Smooth muscle cell (in vitro differentiated cells): ENCODE measurements around the gene ABCC4. TPM values are rescaled to one million over a fixed set of nuclear protein-coding genes. Genes with fewer than 3 reads are reported as not detected.
A peak's percentile ranks its signal among the peaks of the same experiment; 100 is the strongest.

Experiments
- DNase-seq: peaks from one replicate; lab custom pipeline; 2025; ENCODE audit not compliant: unreplicated experiment; lab: John Stamatoyannopoulos, UW
- H2AFZ ChIP-seq: fragments of 200-600 bp; sonication (generic); 2 replicates; pipeline ENCODE4 v1.6.0; 2016; ENCODE audit warnings: antibody characterized with exemption, low read depth, mild to moderate bottlenecking
- H3F3A ChIP-seq: fragments of 200-600 bp; sonication (generic); 2 replicates; pipeline ENCODE4 v1.6.0; 2017; ENCODE audit warnings: antibody characterized with exemption, low read depth
- H3K27ac ChIP-seq: fragments of 200-600 bp; sonication (generic); 2 replicates; pipeline ENCODE4 v1.5.1; 2016; ENCODE audit warnings: low read depth, mild to moderate bottlenecking
- H3K27me3 ChIP-seq: fragments of 200-600 bp; sonication (generic); 2 replicates; pipeline ENCODE4 v1.6.1; 2016; ENCODE audit warnings: low read depth, mild to moderate bottlenecking
- H3K36me3 ChIP-seq: fragments of 200-600 bp; sonication (generic); 2 replicates; pipeline ENCODE4 v1.5.1; 2016; ENCODE audit warnings: low read depth
- H3K4me1 ChIP-seq: fragments of 200-600 bp; sonication (generic); 2 replicates; pipeline ENCODE4 v1.5.1; 2016; ENCODE audit warnings: low read depth
- H3K4me2 ChIP-seq: fragments of 200-600 bp; sonication (generic); 2 replicates; pipeline ENCODE4 v1.6.0; 2016; ENCODE audit warnings: mild to moderate bottlenecking
- H3K4me3 ChIP-seq: fragments of 200-600 bp; sonication (generic); 2 replicates; pipeline ENCODE4 v1.5.1; 2016; ENCODE audit warnings: mild to moderate bottlenecking
- H3K79me2 ChIP-seq: fragments of 200-600 bp; sonication (generic); 2 replicates; pipeline ENCODE4 v1.6.0; 2016; ENCODE audit warnings: low read depth, mild to moderate bottlenecking
- H3K9ac ChIP-seq: fragments of 200-600 bp; sonication (generic); 2 replicates; pipeline ENCODE4 v1.6.0; 2016; ENCODE audit warnings: low read depth
- H3K9me3 ChIP-seq: fragments of 200-600 bp; sonication (generic); replicated peaks from 2 replicates; pipeline ENCODE4 v1.5.1; 2016; ENCODE audit warnings: low read depth
- H4K20me1 ChIP-seq: fragments of 200-600 bp; sonication (generic); 2 replicates; pipeline ENCODE4 v1.6.0; 2016; ENCODE audit warnings: low read depth
- CTCF ChIP-seq: fragments of 200-600 bp; sonication (generic); IDR thresholded peaks from 2 replicates; pipeline ENCODE4 v1.5.1; 2017; ENCODE audit warnings: borderline replicate concordance, mild to moderate bottlenecking, antibody characterized with exemption; ENCODE audit not compliant: insufficient read depth, poor library complexity, severe bottlenecking
- WGBS: methylation state at CpG from one replicate; pipeline ENCODE4 v1.1.7; 2016; ENCODE audit warnings: low lambda C conversion rate; 5-methylcytosine and 5-hydroxymethylcytosine counted together
- polyA plus RNA-seq: library from polyadenylated mRNA; unstranded; fragments of >200 nt; fragmentation: Nextera tagmentation; extraction: Ambion mirVana; gene quantifications from 2 replicates; pipeline ENCODE4 v1.2.1, GENCODE V29; 2016
- total RNA-seq: library from RNA; depleted of rRNA; stranded (reverse); fragments of >200 nt; gene quantifications from 2 replicates; pipeline ENCODE4 v1.2.3, GENCODE V29; 2014

Gene ABCC4
- total and polyA plus RNA-seq, 2 experiments from 2014 or later = 11.9 to 37.7 TPM

- H3K27me3 ChIP-seq = no peaks in the 10 kb centered on the region
- no peak overlapping the region for H3K9ac ChIP-seq
- H3K36me3 ChIP-seq = no peaks in the 10 kb centered on the region
- peaks cover 6% of the 10 kb centered on the region for H4K20me1 ChIP-seq
- DNase-seq = no peak
- H3K79me2 ChIP-seq = no peaks in the 10 kb centered on the region
- H3K4me3 ChIP-seq = no peak overlapping the region
- H3K9me3 ChIP-seq = no peaks in the 10 kb centered on the region
- TF ChIP-seq CTCF = no peak
- no peaks in the 10 kb centered on the region for H3K4me1 ChIP-seq
- H3K27ac ChIP-seq = peak overlapping the region; percentile 31
- no peak overlapping the region for H3K4me2 ChIP-seq
- no peaks in the 10 kb centered on the region for H3F3A ChIP-seq
- H2AFZ ChIP-seq = no peak overlapping the region
- WGBS = 59% methylated on average over 2 of the region's 2 CpGs
Observed at GRCh38 chr13:95239283-95239682, 62.0 kb downstream of the ABCC4 start.

GRCh38 chr13:95237310-95237870 is 63.9 kb downstream of the ABCC4 start:
- no peak for DNase-seq
- TF ChIP-seq CTCF = no peak
- no peak overlapping the region for H3K4me2 ChIP-seq

DNA sequence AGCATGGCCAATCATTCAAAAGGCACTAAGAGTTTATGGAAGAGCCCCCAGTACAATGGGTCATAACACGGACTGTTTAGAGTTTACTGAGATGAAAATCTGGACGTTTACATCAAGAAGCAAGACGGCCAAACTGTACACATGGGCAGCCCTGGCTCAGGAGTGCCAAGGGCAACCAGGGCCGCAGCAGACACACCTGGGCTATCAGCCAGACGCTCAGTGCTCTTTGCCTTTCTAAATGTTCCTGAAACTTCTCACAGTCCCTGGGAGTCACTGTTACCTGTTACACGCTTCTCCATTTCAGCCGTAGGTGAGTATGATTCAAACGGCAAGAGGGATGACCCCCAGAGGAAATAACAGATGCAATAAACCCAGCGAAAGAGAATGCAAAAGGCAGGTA is 64.5 kb downstream of the ABCC4 start:
- H2AFZ ChIP-seq = no peak overlapping the region
- TF ChIP-seq CTCF = no peak
- H3K27me3 ChIP-seq = no peaks in the 10 kb centered on the region
- H3K4me1 ChIP-seq = no peaks in the 10 kb centered on the region
- no peaks in the 10 kb centered on the region for H3K79me2 ChIP-seq
- no peak for DNase-seq
- no peaks in the 10 kb centered on the region for H3F3A ChIP-seq
- no peak overlapping the region for H3K9ac ChIP-seq
- peaks cover 6% of the 10 kb centered on the region for H4K20me1 ChIP-seq
- H3K36me3 ChIP-seq = no peaks in the 10 kb centered on the region
- no peak overlapping the region for H3K4me3 ChIP-seq
- H3K27ac ChIP-seq = no peak overlapping the region
- H3K4me2 ChIP-seq = no peak overlapping the region
- H3K9me3 ChIP-seq = no peaks in the 10 kb centered on the region
- WGBS = 96% methylated on average over 9 of the region's 9 CpGs

More at GRCh38 chr13:95237310-95237870, 63.9 kb downstream of the ABCC4 start:
- H3K9me3 ChIP-seq = no peaks in the 10 kb centered on the region
- no peaks in the 10 kb centered on the region for H3K79me2 ChIP-seq
- H4K20me1 ChIP-seq = peaks cover 6% of the 10 kb centered on the region
- WGBS = 98% methylated on average over 7 of the region's 7 CpGs
- no peaks in the 10 kb centered on the region for H3K27me3 ChIP-seq
- no peaks in the 10 kb centered on the region for H3K36me3 ChIP-seq
- H3K27ac ChIP-seq = no peak overlapping the region
- H3K4me3 ChIP-seq = no peak overlapping the region
- H3F3A ChIP-seq = no peaks in the 10 kb centered on the region
- H3K9ac ChIP-seq = no peak overlapping the region
- no peaks in the 10 kb centered on the region for H3K4me1 ChIP-seq
- H2AFZ ChIP-seq = no peak overlapping the region

DNA sequence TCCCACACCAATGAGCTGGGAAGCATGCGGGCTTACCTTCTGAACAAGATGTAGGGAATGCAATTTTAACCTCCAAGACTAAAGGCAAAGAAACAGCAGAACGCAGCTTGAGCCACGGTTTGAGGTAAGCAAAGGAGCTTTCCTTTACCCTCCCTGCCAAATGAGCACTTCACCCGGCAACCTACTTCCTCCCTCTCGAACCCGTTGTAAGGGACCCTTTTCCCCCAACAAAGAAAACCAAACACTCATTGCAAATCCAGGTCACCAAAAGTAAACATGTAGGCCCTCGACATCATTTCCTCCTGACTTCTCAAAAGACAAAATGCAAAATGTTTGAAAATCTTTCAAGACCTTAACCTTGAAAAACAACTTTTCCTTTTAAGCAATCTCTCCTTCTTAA is 65.3 kb downstream of the ABCC4 start:
- no peak overlapping the region for H3K4me3 ChIP-seq
- H3K27me3 ChIP-seq = no peaks in the 10 kb centered on the region

More for the DNA sequence above, 65.3 kb downstream of the ABCC4 start:
- Histone ChIP-seq H3K27ac (no peak overlapping the region), H4K20me1 (peaks cover 6% of the 10 kb centered on the region), H3K4me1 (no peaks in the 10 kb centered on the region), H3K9ac (no peak overlapping the region), H3K4me2 (no peak overlapping the region), H3K79me2 (no peaks in the 10 kb centered on the region), H3F3A (no peaks in the 10 kb centered on the region), H3K9me3 (no peaks in the 10 kb centered on the region), H2AFZ (no peak overlapping the region), H3K36me3 (no peaks in the 10 kb centered on the region)
- no peak for TF ChIP-seq CTCF
- 84% methylated on average over 7 of the region's 7 CpGs for WGBS
- no peak for DNase-seq
